GM13976 (cell line): ENCODE results near the gene AASDH.

Source experiments
- DNase-seq: peaks from one replicate; pipeline ENCODE4 v3.0.0; 2012; ENCODE audit warnings: low spot score
- in situ Hi-C: fragments of 300-500 bp; cut with MboI; formaldehyde crosslinking; loops from one replicate; pipeline ENCODE4 v1.12.0; 2022; ENCODE audit warnings: low sequenced_read_pairs, mixed read lengths, inconsistent platforms; ENCODE audit not compliant: unreplicated experiment
- TF ChIP-seq, protein P1 (sequence below): IDR thresholded peaks from 2 replicates; pipeline ENCODE4 v1.5.1; 2012; ENCODE audit warnings: borderline replicate concordance, mild to moderate bottlenecking; ENCODE audit not compliant: insufficient read depth; ENCODE audit errors: extremely low read depth, missing control alignments, control extremely low read depth

The AASDH gene

GRCh38 chr4:56314207-56314915 lies 72.9 kb downstream of the AASDH start:
- no peak for DNase-seq
- TF ChIP-seq, protein P1, sequence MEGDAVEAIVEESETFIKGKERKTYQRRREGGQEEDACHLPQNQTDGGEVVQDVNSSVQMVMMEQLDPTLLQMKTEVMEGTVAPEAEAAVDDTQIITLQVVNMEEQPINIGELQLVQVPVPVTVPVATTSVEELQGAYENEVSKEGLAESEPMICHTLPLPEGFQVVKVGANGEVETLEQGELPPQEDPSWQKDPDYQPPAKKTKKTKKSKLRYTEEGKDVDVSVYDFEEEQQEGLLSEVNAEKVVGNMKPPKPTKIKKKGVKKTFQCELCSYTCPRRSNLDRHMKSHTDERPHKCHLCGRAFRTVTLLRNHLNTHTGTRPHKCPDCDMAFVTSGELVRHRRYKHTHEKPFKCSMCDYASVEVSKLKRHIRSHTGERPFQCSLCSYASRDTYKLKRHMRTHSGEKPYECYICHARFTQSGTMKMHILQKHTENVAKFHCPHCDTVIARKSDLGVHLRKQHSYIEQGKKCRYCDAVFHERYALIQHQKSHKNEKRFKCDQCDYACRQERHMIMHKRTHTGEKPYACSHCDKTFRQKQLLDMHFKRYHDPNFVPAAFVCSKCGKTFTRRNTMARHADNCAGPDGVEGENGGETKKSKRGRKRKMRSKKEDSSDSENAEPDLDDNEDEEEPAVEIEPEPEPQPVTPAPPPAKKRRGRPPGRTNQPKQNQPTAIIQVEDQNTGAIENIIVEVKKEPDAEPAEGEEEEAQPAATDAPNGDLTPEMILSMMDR, result no peak
- in situ Hi-C loops, result no loop called here

DNA sequence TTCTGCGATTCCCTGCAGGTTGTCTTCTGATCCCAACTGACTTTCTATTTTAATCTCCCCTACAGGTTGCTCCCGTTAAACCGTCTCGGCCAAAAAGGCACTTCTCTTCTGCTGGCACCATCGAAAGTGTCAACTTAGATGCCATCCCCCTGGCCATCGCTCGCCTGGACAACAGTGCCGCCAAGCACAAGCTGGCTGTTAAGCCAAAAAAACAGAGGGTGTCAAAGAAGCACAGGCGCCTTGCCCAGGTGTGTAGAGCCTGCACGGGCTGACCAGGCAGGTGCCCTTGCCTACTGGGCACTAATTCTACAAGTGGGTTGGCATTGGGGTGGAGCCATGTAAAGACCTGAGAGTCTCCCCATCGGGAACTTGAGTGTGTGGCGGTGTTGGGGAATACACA lies 74.2 kb downstream of the AASDH start:
- TF ChIP-seq, protein P1, result no peak
- in situ Hi-C loops, result no loop called here
- no peak for DNase-seq

- no peak for DNase-seq
- in situ Hi-C loops, result no loop called here
- TF ChIP-seq, protein P1, result no peak
Measured at GRCh38 chr4:56311299-56311975, 75.9 kb downstream of the AASDH start.

DNA sequence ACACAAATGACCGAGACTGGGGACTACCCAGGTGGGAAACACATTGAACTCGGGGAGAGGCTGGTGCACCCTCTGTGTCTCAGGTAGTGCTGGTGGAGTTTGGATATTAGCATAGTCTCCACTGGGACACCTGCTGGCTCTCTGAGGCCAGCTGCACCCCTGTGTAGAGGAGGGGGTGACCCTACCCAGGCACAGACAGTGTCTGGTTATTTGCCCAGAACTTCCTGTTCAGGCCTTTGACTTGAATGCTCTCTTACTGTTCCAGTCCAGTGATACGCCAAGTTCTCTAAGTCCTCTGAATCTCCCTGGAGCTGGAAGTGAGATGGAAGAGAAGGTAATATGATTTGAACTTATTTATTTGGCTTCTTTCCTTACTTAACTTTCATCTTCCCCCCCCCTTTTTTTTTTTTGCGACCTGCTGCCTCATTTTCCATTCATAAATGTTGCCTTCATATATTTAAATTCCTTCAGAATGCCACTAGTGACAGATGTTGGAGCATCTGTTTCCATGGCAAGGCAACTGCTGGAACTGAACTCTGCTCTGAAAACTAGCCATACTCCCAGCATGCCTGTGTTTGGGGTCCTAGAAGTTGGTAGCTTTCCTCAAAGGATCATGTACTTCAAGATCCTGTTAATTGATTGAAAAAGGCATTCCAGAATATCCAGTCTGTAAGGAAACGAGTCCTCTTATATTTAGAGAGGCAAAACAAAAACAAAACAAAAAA lies 76.7 kb downstream of the AASDH start:
- DNase-seq, result no peak
- TF ChIP-seq, protein P1, result no peak
- in situ Hi-C loops, result no loop called here

DNA sequence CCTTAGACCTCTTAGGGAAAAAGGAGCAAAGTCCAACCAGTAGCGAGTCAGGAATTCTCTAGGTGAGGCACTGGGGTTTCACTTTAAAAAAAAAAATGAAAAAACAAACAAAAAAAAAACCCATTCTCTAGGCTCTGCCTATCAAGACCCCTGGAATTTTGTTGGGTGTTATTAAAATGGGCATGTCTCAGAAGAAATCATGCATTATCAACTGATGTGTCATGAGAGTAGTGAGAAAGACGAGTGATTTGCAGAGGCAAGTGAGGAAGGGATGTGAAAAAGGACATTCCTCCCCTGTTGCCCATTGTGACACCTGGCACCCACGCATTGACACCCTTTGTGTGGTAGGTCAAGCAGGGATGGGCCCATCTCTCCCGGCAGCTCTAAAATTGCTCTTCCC lies 78.9 kb downstream of the AASDH start:
- in situ Hi-C loops, result no loop called here
- TF ChIP-seq, protein P1, result no peak
- DNase-seq, result no peak

- no peak for DNase-seq
- TF ChIP-seq, protein P1, result no peak
- in situ Hi-C loops, result no loop called here
Measured at GRCh38 chr4:56307423-56307822, 79.9 kb downstream of the AASDH start.
